GM12891 (cell line): ENCODE results near the gene GDF2.

Source experiments
- PAX5 ChIP-seq: IDR thresholded peaks from 2 replicates; pipeline ENCODE4 v1.6.1; 2011; ENCODE audit warnings: low read length, moderate library complexity, mild to moderate bottlenecking; ENCODE audit not compliant: insufficient read depth, severe bottlenecking
- POLR2A ChIP-seq: IDR thresholded peaks from 2 replicates; pipeline ENCODE4 v1.6.1; 2011; ENCODE audit warnings: low read depth, low read length, control low read depth
- POLR2AphosphoS5 ChIP-seq: IDR thresholded peaks from 2 replicates; pipeline ENCODE4 v1.6.1; 2011; ENCODE audit warnings: low read depth, low read length, control low read depth
- POU2F2 ChIP-seq: IDR thresholded peaks from 2 replicates; pipeline ENCODE4 v1.6.1; 2011; ENCODE audit warnings: low read depth, mild to moderate bottlenecking, control low read depth, low read length, moderate library complexity
- SPI1 ChIP-seq: IDR thresholded peaks from 2 replicates; pipeline ENCODE4 v1.6.1; 2011; ENCODE audit warnings: low read depth, low read length, control low read depth
- TAF1 ChIP-seq: IDR thresholded peaks from 2 replicates; pipeline ENCODE4 v1.6.1; 2011; ENCODE audit warnings: low read depth, low read length, control low read depth

- TF ChIP-seq PAX5 (no peak), POLR2A (no peak), POLR2AphosphoS5 (no peak), TAF1 (no peak), POU2F2 (no peak), SPI1 (no peak)
Observed at GRCh38 chr10:47332946-47333345, 10.7 kb downstream of the GDF2 start.
